ENCODE data around the gene NFATC2.

The NFATC2 gene

GRCh38 chr20:51542571-51543421, at the start of gene NFATC2:
Gene NFATC2 (minus strand): TSS chr20:51542719. CDS start chr20:51542499, 220 bp downstream.
- Mint-ChIP-seq H3K9me3 (no peaks in the 10 kb centered on the region), H3K4me1 (ENCODE audit: low read depth) (peaks cover 40% of the 10 kb centered on the region), H3K27ac (peak within 1 kb of the TSS; percentile 97), H3K36me3 (ENCODE audit: low read depth) (peaks cover 34% of the 10 kb centered on the region), H3K27me3 (ENCODE audit: low read depth) (peaks cover 35% of the 10 kb centered on the region), H3K4me3 (peak within 1 kb of the TSS; percentile 95)
- no peak for DNase-seq (ENCODE audit: low spot score)

- H3K4me1 Mint-ChIP-seq (ENCODE audit: low read depth), result peaks cover 19% of the 10 kb centered on the region
- H3K4me3 Mint-ChIP-seq, result no peak overlapping the region
- no peak for DNase-seq (ENCODE audit: low spot score)
- no peaks in the 10 kb centered on the region for H3K27me3 Mint-ChIP-seq (ENCODE audit: low read depth)
- no peaks in the 10 kb centered on the region for H3K9me3 Mint-ChIP-seq
- H3K27ac Mint-ChIP-seq, result no peak overlapping the region
- no peaks in the 10 kb centered on the region for H3K36me3 Mint-ChIP-seq (ENCODE audit: low read depth)
Observed at GRCh38 chr20:51591871-51592270, 49.4 kb upstream of the NFATC2 start.

GRCh38 chr20:51588762-51589161, 46.2 kb upstream of the NFATC2 start:
- Mint-ChIP-seq H3K27me3 (ENCODE audit: low read depth) (no peaks in the 10 kb centered on the region), H3K9me3 (no peaks in the 10 kb centered on the region), H3K27ac (no peak overlapping the region), H3K36me3 (ENCODE audit: low read depth) (no peaks in the 10 kb centered on the region), H3K4me1 (ENCODE audit: low read depth) (peaks cover 8% of the 10 kb centered on the region), H3K4me3 (no peak overlapping the region)
- no peak for DNase-seq (ENCODE audit: low spot score)

- H3K9me3 Mint-ChIP-seq, result no peaks in the 10 kb centered on the region
- H3K27ac Mint-ChIP-seq, result no peak overlapping the region
- H3K36me3 Mint-ChIP-seq (ENCODE audit: low read depth), result no peaks in the 10 kb centered on the region
- H3K4me1 Mint-ChIP-seq (ENCODE audit: low read depth), result peaks cover 7% of the 10 kb centered on the region
- DNase-seq (ENCODE audit: low spot score), result no peak
- H3K4me3 Mint-ChIP-seq, result no peak overlapping the region
- no peaks in the 10 kb centered on the region for H3K27me3 Mint-ChIP-seq (ENCODE audit: low read depth)
Observed at GRCh38 chr20:51587145-51587544, 44.6 kb upstream of the NFATC2 start.

- no peaks in the 10 kb centered on the region for H3K27me3 Mint-ChIP-seq (ENCODE audit: low read depth)
- no peak overlapping the region for H3K27ac Mint-ChIP-seq
- DNase-seq (ENCODE audit: low spot score), result no peak
- no peaks in the 10 kb centered on the region for H3K36me3 Mint-ChIP-seq (ENCODE audit: low read depth)
- H3K4me1 Mint-ChIP-seq (ENCODE audit: low read depth), result peaks cover 7% of the 10 kb centered on the region
- H3K4me3 Mint-ChIP-seq, result no peak overlapping the region
- no peaks in the 10 kb centered on the region for H3K9me3 Mint-ChIP-seq
Observed at GRCh38 chr20:51586005-51586440, 43.5 kb upstream of the NFATC2 start.

GRCh38 chr20:51585148-51585547, 42.6 kb upstream of the NFATC2 start:
- Mint-ChIP-seq H3K9me3 (no peaks in the 10 kb centered on the region), H3K4me1 (ENCODE audit: low read depth) (peaks cover 7% of the 10 kb centered on the region), H3K36me3 (ENCODE audit: low read depth) (no peaks in the 10 kb centered on the region), H3K27ac (no peak overlapping the region), H3K27me3 (ENCODE audit: low read depth) (no peaks in the 10 kb centered on the region), H3K4me3 (no peak overlapping the region)
- DNase-seq (ENCODE audit: low spot score), result no peak

- Mint-ChIP-seq H3K4me3 (no peak overlapping the region), H3K27ac (no peak overlapping the region), H3K4me1 (ENCODE audit: low read depth) (peaks cover 7% of the 10 kb centered on the region), H3K36me3 (ENCODE audit: low read depth) (no peaks in the 10 kb centered on the region), H3K9me3 (no peaks in the 10 kb centered on the region), H3K27me3 (ENCODE audit: low read depth) (peaks cover 3% of the 10 kb centered on the region)
- no peak for DNase-seq (ENCODE audit: low spot score)
Observed at GRCh38 chr20:51584737-51585136, 42.2 kb upstream of the NFATC2 start.

GRCh38 chr20:51584116-51584515, 41.6 kb upstream of the NFATC2 start:
- Mint-ChIP-seq H3K4me3 (no peak overlapping the region), H3K27ac (no peak overlapping the region), H3K36me3 (ENCODE audit: low read depth) (no peaks in the 10 kb centered on the region), H3K4me1 (ENCODE audit: low read depth) (peaks cover 7% of the 10 kb centered on the region), H3K27me3 (ENCODE audit: low read depth) (peaks cover 3% of the 10 kb centered on the region), H3K9me3 (no peaks in the 10 kb centered on the region)
- DNase-seq (ENCODE audit: low spot score), result no peak

- Mint-ChIP-seq H3K27me3 (ENCODE audit: low read depth) (peaks cover 3% of the 10 kb centered on the region), H3K4me1 (ENCODE audit: low read depth) (peaks cover 7% of the 10 kb centered on the region), H3K9me3 (no peaks in the 10 kb centered on the region), H3K4me3 (no peak overlapping the region), H3K27ac (no peak overlapping the region), H3K36me3 (ENCODE audit: low read depth) (no peaks in the 10 kb centered on the region)
- DNase-seq (ENCODE audit: low spot score), result no peak
Observed at GRCh38 chr20:51583499-51583898, 41.0 kb upstream of the NFATC2 start.

- no peaks in the 10 kb centered on the region for H3K36me3 Mint-ChIP-seq (ENCODE audit: low read depth)
- H3K9me3 Mint-ChIP-seq, result no peaks in the 10 kb centered on the region
- H3K4me3 Mint-ChIP-seq, result no peak overlapping the region
- peaks cover 7% of the 10 kb centered on the region for H3K4me1 Mint-ChIP-seq (ENCODE audit: low read depth)
- H3K27me3 Mint-ChIP-seq (ENCODE audit: low read depth), result peaks cover 3% of the 10 kb centered on the region
- no peak overlapping the region for H3K27ac Mint-ChIP-seq
- DNase-seq (ENCODE audit: low spot score), result no peak
Observed at GRCh38 chr20:51583073-51583472, 40.6 kb upstream of the NFATC2 start.

GRCh38 chr20:51581571-51581970, 39.1 kb upstream of the NFATC2 start:
- no peak for DNase-seq (ENCODE audit: low spot score)
- Mint-ChIP-seq H3K27ac (no peak overlapping the region), H3K9me3 (no peaks in the 10 kb centered on the region), H3K36me3 (ENCODE audit: low read depth) (no peaks in the 10 kb centered on the region), H3K4me3 (no peak overlapping the region), H3K4me1 (ENCODE audit: low read depth) (peaks cover 7% of the 10 kb centered on the region), H3K27me3 (ENCODE audit: low read depth) (peaks cover 3% of the 10 kb centered on the region)

GRCh38 chr20:51579137-51579536, 36.6 kb upstream of the NFATC2 start:
- Mint-ChIP-seq H3K27me3 (ENCODE audit: low read depth) (peaks cover 3% of the 10 kb centered on the region), H3K9me3 (no peaks in the 10 kb centered on the region), H3K27ac (no peak overlapping the region), H3K4me1 (ENCODE audit: low read depth) (no peaks in the 10 kb centered on the region), H3K4me3 (no peak overlapping the region), H3K36me3 (ENCODE audit: low read depth) (no peaks in the 10 kb centered on the region)
- no peak for DNase-seq (ENCODE audit: low spot score)

GRCh38 chr20:51578145-51578459, 35.6 kb upstream of the NFATC2 start:
- Mint-ChIP-seq H3K9me3 (no peaks in the 10 kb centered on the region), H3K4me3 (no peak overlapping the region), H3K27ac (no peak overlapping the region), H3K36me3 (ENCODE audit: low read depth) (no peaks in the 10 kb centered on the region), H3K4me1 (ENCODE audit: low read depth) (no peaks in the 10 kb centered on the region), H3K27me3 (ENCODE audit: low read depth) (peaks cover 3% of the 10 kb centered on the region)
- DNase-seq (ENCODE audit: low spot score), result no peak

GRCh38 chr20:51577432-51578144, 35.1 kb upstream of the NFATC2 start:
- Mint-ChIP-seq H3K4me3 (no peak overlapping the region), H3K36me3 (ENCODE audit: low read depth) (no peaks in the 10 kb centered on the region), H3K9me3 (no peaks in the 10 kb centered on the region), H3K4me1 (ENCODE audit: low read depth) (no peaks in the 10 kb centered on the region), H3K27me3 (ENCODE audit: low read depth) (peaks cover 3% of the 10 kb centered on the region), H3K27ac (no peak overlapping the region)
- DNase-seq (ENCODE audit: low spot score), result no peak
